IPS-18c (cell line): ENCODE results near the gene MPZL1.

Experiments
- H3K4me3 ChIP-seq: 2 replicates; pipeline ENCODE4 v1.7.0; 2013; ENCODE audit warnings: low read depth, mild to moderate bottlenecking, low read length, moderate library complexity; ENCODE audit not compliant: insufficient read depth
- H3K9me3 ChIP-seq: one replicate; pipeline ENCODE4 v1.6.1; 2013; ENCODE audit warnings: mild to moderate bottlenecking, low read length, moderate library complexity; ENCODE audit not compliant: control insufficient read depth, insufficient read depth

MPZL1 gene

DNA sequence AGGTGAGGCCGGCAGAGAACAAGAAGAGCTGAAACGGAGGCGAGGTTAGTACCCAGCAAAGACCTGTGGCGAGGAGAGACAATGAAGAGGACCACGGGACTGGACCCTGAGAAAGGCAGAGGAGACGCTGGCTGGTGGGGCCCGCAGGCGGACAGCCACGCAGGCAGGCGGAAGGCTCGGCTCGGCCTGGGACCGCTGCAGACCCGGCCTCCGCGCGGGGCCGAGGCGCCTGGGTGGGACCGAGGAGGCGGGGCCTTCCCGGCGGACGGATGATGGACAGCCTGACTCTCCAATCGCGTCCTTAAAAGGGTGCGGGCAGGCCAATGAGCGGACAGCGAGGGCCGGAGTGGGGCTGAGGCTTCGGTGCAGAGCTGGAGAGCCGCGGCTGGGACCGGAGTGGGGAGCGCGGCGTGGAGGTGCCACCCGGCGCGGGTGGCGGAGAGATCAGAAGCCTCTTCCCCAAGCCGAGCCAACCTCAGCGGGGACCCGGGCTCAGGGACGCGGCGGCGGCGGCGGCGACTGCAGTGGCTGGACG, at the start of gene MPZL1:
TSS of gene MPZL1 (plus strand) at position 366 of the 535 bp plus-strand sequence. CDS start 170 bp downstream, outside the sequence.
- H3K4me3 ChIP-seq, result peak within 1 kb of the TSS; percentile 88
- H3K9me3 ChIP-seq, result no peaks in the 10 kb centered on the region

DNA sequence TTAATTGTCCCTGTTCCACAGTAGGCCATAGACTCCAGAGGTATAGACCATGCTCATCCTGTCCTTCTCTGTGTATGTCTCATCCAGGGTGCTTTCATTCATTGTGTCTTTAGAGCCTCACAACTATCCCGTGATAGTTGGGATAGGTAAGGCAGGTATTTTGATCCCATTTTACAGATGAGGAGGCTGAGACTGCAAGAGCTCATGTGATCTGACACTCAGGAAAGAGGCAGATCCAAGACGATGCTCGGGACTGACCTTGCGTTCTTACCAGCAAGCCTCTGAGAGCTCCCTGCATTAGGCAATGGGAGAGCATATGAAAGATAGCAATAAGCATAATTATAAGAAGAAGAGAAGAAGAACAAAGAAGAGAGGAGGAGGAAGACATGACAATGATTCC, 49.0 kb upstream of the MPZL1 start:
- Histone ChIP-seq H3K4me3 (no peak overlapping the region), H3K9me3 (no peaks in the 10 kb centered on the region)

DNA sequence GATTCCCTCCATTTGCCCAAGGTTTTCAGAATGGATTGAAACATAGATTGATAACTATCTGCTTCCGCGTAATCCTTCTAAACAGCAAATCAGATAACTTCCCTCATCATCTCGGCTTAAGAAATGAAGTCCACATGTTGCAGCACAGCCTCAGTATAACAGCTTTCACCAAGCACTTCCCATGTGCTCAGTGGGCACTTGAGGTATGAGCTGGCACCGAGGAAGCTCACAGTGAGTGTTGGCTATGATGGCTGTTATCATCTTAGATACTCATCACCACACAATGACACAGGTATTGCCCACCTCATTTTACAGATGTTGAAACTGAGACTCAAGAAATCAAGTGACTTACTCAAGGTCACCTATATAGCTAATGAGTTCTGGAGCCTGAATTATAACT, 48.5 kb upstream of the MPZL1 start:
- no peak overlapping the region for H3K4me3 ChIP-seq
- H3K9me3 ChIP-seq, result no peaks in the 10 kb centered on the region

DNA sequence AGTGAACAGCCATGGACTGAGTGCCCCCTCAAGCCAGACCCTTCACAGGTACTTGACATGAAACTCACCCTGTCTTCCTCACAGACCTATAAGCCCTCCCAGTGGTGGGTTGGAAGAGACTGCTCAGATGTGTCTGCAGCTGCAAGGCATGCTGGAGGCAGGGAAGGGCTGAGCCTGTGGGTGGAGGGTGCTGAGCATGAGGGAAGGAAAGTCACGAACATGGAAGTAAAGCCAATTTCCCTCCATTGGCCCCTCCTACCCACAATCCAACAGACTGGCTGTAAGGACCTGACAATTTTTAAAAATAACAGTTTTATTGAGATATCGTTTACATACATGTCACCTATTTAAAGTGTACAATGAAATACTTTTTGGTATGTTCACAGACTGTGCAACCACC, 47.6 kb upstream of the MPZL1 start:
- no peaks in the 10 kb centered on the region for H3K9me3 ChIP-seq
- H3K4me3 ChIP-seq, result no peak overlapping the region

DNA sequence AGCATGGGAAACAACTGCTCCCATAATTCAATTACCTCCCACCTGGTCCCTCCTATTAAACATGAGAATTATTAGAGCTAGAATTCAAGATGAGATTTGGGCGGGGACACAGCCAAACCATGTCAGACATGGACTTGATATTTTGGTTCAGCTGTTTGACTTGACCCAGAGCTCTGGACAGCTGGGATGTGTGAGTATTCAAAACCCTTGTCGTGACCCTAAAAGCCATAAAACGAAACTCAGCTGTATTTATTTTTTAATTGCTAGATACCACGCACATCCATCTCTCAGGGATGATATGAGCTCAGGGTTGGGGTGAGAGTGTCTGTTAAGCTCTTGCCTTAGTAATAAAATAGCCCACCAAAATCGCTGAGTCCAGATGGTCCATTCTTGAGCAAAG, 46.3 kb upstream of the MPZL1 start:
- Histone ChIP-seq H3K4me3 (no peak overlapping the region), H3K9me3 (peaks cover 2% of the 10 kb centered on the region)

DNA sequence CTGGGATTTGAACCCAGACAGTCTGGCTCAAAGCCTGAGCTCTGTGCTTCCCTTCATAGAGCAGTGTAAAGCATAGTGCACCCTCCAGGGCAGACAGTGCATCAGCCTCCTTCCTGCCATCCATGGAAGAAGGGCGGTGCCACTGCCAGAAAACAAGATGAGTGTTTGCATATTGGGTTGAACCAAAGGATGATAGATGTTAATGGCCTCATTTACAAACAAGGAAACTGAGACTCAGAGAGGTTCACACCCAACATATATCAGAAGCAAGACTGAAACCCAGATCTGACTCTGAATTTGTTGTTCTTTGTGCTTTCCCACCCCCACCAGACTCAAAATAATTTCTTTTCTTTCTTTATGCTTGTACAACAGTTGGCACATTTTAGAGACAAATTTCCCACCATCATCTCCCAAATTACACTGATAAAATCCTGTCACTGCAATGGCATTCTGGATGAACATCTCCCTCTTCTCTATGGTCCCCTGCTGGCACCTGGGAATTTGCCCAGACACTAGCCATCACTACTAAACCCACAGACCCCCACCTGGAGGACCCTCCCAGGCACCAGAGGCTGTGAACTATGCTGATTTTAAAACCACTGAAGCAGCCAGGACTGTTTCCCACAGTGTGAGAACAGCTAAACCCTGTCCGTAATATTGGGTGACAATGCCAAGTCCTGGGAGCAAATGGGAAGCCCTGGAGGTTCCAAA, 45.4 kb upstream of the MPZL1 start:
- Histone ChIP-seq H3K4me3 (no peak overlapping the region), H3K9me3 (peaks cover 2% of the 10 kb centered on the region)

DNA sequence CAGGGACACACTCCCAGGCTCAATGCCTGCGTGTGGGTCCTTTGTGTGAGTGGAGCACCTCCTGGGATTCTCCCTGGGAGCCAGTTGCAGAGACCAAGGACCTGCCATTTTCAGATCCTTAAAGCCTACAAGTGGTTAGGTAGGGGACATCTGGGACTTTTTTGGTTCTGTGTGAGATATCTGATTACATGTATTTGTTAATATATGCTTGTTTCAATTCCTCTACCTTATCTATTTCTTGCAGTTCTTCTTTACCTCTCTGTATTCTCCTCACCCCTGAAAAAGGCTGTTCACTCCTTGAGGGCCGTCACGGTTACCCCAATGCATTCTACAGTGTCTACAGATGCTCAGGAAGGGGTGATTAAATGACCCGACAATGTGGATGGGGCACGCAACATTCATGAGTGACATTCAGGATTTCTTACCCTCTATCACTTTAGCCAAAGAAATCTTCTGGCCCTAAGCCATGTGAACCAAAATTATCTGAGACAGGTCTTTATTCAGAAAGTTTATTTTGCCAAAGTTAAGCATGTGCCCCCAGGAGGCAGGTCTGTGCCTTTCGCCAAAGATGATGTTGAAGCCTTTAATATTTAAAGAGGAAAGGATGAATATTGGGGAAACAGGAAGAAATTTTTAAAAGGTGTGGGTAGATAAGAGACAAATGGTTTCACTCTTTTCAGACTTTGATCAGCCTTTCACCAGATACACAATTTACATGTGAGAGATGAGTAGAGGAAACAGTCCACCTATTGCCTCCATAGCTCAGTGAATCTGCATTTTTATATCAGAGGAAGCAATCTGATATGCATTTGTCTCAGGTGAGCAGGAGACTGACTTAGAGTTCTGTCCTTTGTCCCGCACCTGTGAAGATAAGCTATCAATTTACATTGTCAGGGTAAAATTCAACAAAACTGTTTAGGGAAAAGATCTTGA, 44.6 kb upstream of the MPZL1 start:
- Histone ChIP-seq H3K4me3 (no peak overlapping the region), H3K9me3 (peaks cover 4% of the 10 kb centered on the region)

DNA sequence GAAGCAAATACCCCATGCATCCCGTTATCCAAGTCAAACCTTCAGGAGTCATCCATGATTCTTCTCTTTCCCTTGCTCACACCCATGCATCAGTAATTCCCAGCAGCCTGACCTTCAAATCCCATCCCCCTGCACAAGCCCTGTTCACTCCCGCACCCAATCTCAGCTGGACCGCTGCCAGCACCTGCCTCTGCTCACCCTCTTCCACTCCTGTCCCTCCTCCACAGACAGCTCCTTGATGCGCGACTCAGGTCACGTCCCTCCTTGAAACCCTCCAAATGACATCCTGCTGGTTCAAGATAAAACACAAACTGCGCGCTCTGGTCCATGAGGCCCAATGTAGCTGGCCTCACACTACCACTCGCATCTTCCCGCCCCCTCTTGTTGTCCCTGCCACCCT, 43.4 kb upstream of the MPZL1 start:
- Histone ChIP-seq H3K4me3 (no peak overlapping the region), H3K9me3 (peaks cover 4% of the 10 kb centered on the region)

DNA sequence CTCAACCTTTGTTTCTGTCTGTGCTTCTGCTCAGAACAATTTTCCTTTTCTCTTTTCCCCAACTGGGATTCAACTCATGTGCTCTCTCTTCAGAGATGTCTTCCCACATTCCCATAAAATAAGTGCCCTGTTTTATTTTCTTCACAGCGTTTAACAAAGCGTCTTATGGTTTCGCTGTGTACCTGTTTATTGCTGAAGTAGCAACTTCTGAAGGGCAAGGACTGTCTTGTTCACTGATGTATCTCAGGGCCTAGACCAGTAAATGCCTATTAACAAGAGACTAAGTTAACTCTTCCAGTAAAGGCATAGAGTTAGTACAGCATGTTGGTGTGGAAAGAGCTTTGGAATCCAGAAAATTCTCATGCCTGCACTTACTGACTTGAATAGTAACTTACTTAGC, 42.9 kb upstream of the MPZL1 start:
- no peak overlapping the region for H3K4me3 ChIP-seq
- peaks cover 4% of the 10 kb centered on the region for H3K9me3 ChIP-seq

DNA sequence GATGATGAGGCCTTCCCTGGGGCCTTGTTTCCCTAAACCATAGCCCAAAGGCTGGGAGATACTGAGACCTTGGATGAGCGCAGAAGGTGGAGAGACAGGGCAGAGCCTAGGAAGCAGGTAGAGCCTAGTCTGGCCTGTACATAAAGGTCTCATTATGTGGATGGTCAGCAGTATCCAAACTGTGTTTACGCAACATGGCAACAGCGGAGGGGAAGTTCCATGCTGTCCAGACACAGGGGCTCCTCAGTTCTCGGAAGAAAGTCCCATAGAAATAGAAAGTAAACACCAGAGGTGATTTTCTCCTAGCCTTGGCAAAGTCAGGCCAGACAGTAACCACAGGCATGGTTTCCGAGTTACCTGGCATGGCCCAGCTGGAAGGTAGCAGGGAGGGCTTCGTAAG, 42.1 kb upstream of the MPZL1 start:
- peaks cover 4% of the 10 kb centered on the region for H3K9me3 ChIP-seq

DNA sequence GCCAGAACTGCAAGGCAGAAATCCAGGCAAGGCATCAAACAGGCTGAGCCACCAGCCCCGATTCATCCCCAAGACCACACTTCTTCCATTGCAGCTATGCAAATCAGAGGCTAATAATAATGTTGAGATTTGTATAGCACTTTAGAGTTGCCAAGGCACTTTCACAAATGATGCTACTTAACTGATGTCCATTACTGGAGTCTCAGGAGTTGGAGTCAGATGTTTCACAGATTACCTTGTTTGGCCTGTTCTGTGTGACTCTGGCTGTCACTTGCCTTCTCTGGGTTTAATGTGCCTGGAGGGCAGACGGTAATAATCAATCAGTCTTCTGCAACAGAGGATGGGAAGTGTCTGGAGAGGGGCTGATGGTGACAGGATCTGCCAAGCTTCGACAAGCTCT, 40.8 kb upstream of the MPZL1 start:
- no peak overlapping the region for H3K4me3 ChIP-seq

More for the DNA sequence above, 42.1 kb upstream of the MPZL1 start:
- no peak overlapping the region for H3K4me3 ChIP-seq

DNA sequence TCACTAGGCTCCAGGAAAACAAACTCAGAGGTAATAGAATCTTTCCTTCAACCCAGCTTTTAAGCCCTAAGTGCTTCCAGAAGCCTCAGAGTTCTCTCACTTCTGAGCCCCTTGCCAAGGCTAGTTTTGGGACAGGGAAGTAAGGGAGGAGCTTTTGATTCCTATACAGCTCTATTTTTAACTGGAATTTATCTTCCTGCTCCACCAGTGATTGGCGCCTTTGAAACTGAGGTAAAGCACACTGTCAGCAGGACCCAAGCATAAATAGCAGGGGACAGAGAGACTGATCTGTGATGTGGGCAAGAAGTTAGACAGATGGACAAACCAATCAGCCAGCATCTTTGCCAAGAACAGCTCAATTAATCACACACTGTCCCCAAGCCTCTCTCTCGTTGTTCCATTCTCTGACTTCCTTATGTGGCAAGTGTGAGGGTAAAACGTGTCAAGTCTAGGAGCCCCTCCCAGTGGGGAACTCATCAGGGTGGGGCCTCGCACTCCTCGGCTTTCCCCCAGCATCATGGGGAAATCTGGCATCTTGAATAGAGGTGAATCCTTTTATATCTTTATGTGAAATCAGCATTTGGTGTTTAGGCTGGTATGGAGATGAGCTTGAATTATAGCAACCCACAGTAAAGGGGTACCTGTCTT, 40.2 kb upstream of the MPZL1 start:
- no peak overlapping the region for H3K4me3 ChIP-seq
- peaks cover 4% of the 10 kb centered on the region for H3K9me3 ChIP-seq

More for the DNA sequence above, 40.8 kb upstream of the MPZL1 start:
- H3K9me3 ChIP-seq, result peaks cover 4% of the 10 kb centered on the region

DNA sequence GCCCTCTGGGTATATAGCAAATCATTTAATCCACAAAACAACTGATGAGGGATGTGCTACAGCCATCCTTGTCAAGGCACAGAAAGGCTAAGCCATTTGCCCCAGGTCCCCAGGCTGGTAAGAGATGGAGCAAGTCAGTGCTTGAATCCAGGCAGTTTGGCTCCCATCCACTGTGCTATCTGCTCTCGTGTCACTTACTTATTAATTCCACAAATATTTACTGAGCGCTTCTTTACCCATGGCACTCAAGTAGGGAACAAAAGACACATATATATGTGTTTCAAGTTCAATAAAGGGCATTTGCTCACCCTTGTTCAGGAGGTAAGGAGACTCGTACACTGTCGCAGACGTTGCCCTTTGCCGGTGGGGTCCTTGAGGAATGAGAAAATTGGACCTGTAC, 38.6 kb upstream of the MPZL1 start:
- H3K9me3 ChIP-seq, result peaks cover 4% of the 10 kb centered on the region
- no peak overlapping the region for H3K4me3 ChIP-seq

DNA sequence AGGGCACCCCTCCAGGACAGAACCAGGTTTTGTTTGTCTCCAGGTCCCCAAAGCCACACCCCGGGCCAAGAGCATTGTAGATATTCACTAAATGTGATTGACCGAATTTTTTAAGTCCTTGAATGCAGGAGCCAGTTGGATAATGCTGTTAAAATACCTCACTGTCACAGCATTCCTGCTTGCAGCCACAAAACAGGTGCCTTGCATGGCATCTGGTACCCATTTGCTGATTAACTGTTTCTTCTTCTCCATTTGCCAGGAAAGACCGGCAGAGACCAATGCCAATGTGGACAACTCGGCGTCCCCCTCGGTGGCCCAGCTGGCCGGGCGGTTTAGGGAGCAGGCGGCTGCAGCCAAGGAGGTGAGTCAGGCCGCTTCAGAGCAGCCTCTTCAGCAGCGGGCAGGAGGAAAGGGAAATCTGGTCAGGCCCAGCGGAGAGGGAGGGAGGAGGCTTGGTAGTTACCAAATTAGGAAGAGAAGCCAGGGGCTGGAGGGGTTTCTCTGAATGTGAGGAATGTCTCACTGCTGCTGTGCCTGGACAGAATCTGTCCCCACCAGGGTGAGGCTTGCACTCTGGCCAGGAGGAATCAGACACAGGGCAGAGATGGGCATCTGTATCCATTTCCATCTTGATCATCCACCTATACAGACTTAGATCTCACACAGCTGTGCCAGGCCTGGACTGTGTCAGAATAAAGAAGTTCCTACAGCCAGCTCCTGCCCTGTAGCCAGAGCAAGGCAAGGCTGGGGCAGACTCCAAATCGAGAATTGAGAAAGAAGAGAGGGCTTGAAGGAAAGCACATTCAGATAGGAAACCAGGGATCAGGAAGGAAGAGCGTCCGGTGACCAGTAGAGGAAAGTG, 37.9 kb upstream of the MPZL1 start:
- H3K4me3 ChIP-seq, result no peak overlapping the region
- peaks cover 4% of the 10 kb centered on the region for H3K9me3 ChIP-seq

DNA sequence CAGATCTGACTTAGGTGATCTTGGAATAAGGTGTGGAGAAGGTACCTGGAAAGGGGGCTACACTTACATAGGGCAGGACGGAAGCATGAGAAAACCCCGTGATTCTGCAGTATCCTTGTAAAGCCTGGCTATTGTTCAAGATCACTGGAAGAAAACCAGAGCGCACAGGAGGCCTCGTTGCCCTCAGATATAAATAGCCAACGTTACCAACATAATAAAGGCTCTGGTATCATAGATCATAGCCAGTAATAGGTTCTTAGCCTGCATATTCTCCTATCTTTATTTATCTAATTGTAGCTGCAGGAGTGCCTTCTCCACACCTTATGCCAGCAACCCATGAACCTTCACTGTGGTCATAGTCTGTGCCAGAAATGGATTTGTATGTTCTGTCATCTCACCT, 35.9 kb upstream of the MPZL1 start:
- Histone ChIP-seq H3K9me3 (peaks cover 2% of the 10 kb centered on the region), H3K4me3 (no peak overlapping the region)

DNA sequence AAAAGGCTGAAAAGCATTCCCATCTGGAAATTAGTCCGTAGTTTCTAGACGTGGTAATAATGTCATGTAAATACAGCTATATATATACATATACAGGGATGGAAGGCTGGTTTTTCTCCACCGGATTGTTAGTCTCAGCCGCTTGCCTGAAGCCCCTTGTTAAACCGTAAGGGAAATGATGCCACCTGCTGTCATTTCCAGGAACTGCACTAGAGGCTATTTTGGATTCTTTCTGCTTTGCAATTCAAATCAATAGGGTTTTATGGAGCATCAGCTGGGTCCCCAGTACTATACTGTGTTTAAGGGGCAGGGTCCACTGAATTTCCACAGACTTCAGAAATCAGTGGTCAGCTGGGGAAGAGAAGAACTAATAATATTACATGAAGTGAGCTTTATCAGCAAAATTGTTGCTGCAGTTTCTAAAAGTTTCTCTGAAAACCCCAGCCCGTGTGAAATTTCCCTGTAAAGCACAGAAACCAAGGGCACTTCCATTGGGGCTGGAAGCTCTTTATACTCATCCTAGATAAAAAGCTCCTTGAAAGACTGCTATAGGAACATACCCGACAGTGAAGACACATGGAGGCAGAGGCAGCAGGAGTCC, 33.8 kb upstream of the MPZL1 start:
- Histone ChIP-seq H3K4me3 (no peak overlapping the region), H3K9me3 (no peaks in the 10 kb centered on the region)
